Measurements from ENCODE around the gene ZNF48. TPM values are rescaled to one million over a fixed set of nuclear protein-coding genes. Genes with fewer than 3 reads are reported as not detected.

The ZNF48 gene
- total RNA-seq, 1 experiment from 2014 or later: 20.7 TPM

DNA sequence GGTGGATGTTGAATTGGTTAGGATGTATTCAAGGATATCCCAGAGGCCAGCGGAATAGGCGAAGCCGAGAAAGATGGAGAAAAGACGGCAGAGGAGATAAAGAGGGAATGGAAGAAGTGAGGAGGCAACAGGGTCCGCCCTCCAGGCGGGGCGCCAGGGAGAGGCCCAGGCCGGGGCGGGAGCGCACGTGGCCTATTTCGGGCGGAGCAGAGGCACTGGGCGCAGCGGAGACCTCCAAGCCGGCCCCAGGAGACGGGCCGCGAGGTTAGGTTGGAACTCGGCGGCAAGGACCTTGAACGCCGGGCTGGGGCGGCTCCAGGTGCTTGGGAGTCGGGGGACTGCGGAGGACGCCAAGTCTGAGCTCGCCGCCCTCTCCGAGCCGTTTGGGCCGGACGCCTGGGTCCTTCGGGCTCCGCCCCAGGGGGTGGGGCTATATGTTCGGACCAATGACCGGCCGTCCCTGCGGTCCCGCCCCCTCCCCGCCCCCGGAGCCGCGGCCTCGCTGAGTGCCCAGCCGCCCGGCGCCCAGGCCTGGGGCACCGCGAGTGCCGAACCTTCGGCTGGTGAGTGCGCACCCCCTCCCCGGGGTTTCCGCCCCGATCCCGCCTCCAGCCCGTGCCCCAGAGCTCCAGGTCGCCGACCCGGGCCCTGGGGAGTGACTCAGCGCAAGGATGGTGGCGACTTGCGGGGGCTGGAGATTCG is 12.0 kb downstream of the ZNF48 start, which contains the start of gene ZNF771:
ZNF771 (plus strand) TSS at position 505 of the 702 bp plus-strand sequence. CDS start 448 bp downstream, outside the sequence.
- DNase-seq (ENCODE audit: low spot score): peak; percentile 82

- DNase-seq (ENCODE audit: low spot score): peak; percentile 42
Observed at GRCh38 chr16:30407804-30408534, 12.7 kb downstream of the ZNF48 start.

GRCh38 chr16:30409125-30410060 is 14.2 kb downstream of the ZNF48 start:
- DNase-seq (ENCODE audit: low spot score): peak; percentile 84

- no peak for DNase-seq (ENCODE audit: low spot score)
Observed at GRCh38 chr16:30413112-30413806, 18.0 kb downstream of the ZNF48 start.

GRCh38 chr16:30414159-30414558 is 18.9 kb downstream of the ZNF48 start:
- no peak for DNase-seq (ENCODE audit: low spot score)

DNA sequence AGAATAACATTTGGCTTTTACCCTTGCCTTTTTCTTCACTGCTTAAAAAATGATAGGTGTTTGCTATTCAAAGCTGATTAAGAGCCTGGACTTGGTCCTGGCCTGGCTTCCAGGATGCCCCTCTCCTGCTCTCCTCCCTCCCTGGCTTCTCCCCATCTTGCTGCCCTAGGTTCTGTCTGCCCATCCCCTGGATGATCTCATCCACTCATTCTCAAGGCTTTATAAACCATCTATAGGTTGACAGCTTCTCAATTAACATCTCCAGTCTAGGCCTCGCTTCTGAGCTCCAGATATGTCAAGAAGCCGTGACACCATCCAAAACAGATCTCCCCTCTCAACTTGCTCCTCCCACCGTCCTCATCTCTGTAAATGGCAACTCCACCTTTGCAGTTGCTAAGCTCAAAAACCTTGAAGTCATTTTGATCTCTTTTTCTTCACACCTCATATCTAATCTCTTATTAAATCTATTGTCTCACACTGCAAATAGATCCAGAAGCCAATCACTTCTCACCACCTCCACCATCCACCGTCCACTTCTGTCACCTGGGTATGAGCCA is 20.9 kb downstream of the ZNF48 start:
- DNase-seq (ENCODE audit: low spot score): no peak

GRCh38 chr16:30416624-30417528 is 21.7 kb downstream of the ZNF48 start:
- DNase-seq (ENCODE audit: low spot score): no peak

GRCh38 chr16:30417529-30418349 is 22.5 kb downstream of the ZNF48 start:
- DNase-seq (ENCODE audit: low spot score): no peak

DNA sequence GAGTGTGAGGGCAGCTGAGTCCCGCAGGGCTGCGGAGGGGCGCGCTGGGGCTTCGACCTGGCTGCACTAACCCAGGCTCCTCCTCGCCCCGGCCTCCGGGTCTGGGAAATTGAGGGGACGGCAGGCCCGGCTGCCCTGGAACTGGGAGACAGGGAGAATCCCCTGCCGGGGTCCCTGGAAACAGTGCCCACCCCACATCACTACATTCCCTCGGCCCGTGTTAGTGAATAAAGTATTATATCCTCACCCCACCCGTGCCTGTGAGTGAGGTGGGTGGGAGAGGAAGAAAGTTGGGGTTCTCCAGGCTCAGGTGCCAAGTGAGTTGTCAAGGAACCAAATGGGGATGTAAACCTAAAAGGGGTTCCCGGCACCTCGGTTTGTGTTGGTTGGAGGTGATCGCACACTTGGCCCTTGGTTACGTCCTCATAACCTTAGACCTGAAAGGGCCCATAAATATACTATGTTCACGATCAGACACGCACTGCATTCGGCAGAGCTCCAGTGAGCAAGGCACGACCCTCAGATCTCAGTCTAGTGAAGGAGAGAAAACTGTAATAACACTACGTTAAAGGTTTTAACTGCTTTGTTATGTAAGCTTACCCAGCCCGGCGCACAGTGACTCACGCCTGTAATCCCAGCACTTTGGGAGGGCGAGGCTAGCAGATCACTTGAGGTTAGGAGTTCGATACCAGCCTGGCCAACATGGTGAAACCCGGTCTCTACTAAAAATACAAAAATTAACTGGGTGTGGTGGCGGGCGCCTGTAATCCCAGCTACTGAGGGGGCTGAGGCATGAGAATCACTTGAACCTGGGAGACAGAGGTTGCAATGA is 23.3 kb downstream of the ZNF48 start:
- no peak for DNase-seq (ENCODE audit: low spot score)

DNA sequence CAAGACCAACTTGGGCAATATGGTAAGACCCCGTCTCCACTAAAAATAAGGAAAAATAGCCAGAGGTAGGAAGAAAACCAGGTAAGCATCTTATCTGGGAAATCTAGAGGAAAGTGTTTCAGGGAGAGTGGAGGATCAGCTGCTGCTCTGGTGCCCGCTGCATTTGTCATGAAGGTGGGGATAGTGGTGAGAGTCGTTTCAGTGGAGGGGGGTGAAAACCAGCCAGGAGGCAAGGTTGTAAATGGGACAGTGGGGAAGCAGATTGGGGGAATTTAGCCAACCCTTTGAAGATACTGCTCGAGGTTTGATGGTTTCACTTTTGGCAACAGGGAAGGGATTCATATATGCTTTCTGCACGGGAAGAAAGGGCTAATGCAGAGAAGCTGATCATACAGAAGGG is 25.8 kb downstream of the ZNF48 start:
- no peak for DNase-seq (ENCODE audit: low spot score)

- no peak for DNase-seq (ENCODE audit: low spot score)
Observed at GRCh38 chr16:30428055-30428454, 32.8 kb downstream of the ZNF48 start.

DNA sequence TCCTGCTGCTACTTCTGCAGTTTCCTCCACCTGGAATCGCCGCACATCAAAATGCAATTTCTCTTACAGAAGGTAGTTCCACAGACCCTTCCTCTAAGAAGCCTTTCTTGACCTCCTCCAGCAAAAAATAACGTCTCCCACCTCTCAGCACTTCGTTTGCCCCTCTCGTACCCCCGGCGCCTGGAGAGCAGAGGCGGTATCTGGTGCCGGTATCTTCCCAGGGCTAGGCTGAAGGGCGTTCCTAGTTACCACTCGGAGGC is 34.1 kb downstream of the ZNF48 start:
- no peak for DNase-seq (ENCODE audit: low spot score)

- DNase-seq (ENCODE audit: low spot score): peak; percentile 100
Observed at GRCh38 chr16:30429678-30430427, 34.6 kb downstream of the ZNF48 start, which contains the start of gene DCTPP1. TSS of gene DCTPP1 (minus strand) at chr16:30430030. CDS start at chr16:30429980, 50 bp downstream.

GRCh38 chr16:30430428-30430970 is 35.3 kb downstream of the ZNF48 start:
- no peak for DNase-seq (ENCODE audit: low spot score)

DNA sequence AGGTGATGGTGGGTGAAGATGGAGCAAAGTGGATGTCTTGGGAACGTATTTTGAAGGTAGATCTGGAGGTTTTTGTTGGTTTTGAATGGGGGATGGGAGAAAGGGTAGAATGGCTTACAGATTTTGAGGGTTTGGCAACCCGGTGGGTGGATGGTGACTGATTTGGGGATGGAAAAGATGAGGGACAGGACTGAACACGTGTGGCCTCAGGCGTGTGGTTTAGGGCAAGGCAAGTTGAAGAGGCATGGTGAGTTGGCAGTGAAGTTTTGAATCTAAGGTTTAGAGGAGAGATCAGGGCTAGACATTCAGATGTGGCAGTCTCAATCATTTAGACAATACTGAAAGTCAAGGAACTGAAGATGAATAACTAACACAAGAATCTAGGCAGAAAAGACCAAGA is 39.6 kb downstream of the ZNF48 start:
- no peak for DNase-seq (ENCODE audit: low spot score)

DNA sequence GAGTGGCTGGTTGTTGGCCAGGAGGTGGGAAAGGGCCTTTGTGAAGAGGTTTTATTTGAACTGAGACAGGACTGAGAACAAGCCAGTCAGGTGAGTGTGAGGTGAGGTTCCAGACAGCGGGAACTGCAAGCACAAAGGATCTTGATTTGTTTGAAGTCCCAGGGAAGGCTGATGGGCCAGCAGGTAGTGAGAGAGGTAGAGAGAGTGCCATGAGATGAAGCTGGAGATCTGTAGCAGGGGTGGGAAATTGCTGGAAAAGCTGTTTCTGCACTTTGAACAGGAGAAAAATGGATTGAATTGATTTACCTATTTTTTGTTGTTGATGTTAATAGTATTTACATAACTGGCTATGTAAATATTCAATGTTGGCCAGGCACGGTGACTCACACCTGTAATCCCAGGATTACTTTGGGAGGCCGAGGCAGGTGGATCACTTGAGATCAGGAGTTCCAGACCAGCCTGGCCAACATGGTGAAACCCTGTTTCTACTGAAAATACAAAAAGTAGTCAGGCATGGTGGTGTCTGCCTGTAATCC is 42.4 kb downstream of the ZNF48 start:
- DNase-seq (ENCODE audit: low spot score): no peak

- no peak for DNase-seq (ENCODE audit: low spot score)
Observed at GRCh38 chr16:30438835-30439234, 43.6 kb downstream of the ZNF48 start.

All from A172 (cell line).